Upper lobe of left lung (tissue), 6 donors: ENCODE data around the gene MCAT. TPM values are rescaled to one million over a fixed set of nuclear protein-coding genes. Genes with fewer than 3 reads are reported as not detected.
"Not testable (repeated sequence)": the region's sequence is repeated elsewhere in the genome, so short reads cannot be mapped to it uniquely, and the experiment has no call there.

Experiments used
- ATAC-seq, 2 donors: fragments of 200-7000 bp; cut with Tn5 transposase; one replicate each; pipeline ENCODE4 v1.9.1; 2022; ENCODE audit warnings: mild to moderate bottlenecking in 2 of 2, moderate library complexity in 2 of 2; ENCODE audit not compliant: low FRiP score in 2 of 2
- DNase-seq, 2 donors: peaks; one replicate each; pipeline ENCODE4 v3.0.0-alpha.2; 2019 to 2020
- H3K27ac ChIP-seq, 4 donors: fragments of 200-600 bp; sonication (generic); one replicate each; pipeline ENCODE4 v1.5.1; 2016 to 2019
- H3K27me3 ChIP-seq, 4 donors: fragments of 200-600 bp; sonication (generic); one replicate each; pipeline ENCODE4 v1.5.1; 2017 to 2019
- H3K36me3 ChIP-seq, 4 donors: fragments of 200-600 bp; sonication (generic); one replicate each; pipeline ENCODE4 v1.5.1; 2016 to 2019
- H3K4me1 ChIP-seq, 4 donors: fragments of 200-600 bp; sonication (generic); one replicate each; pipeline ENCODE4 v1.5.1; 2018 to 2019
- H3K4me3 ChIP-seq, 4 donors: fragments of 200-600 bp; sonication (generic); one replicate each; pipeline ENCODE4 v1.5.1; 2017 to 2019; ENCODE audit warnings: mild to moderate bottlenecking in 2 of 4, moderate library complexity in 1 of 4
- H3K9me3 ChIP-seq, 4 donors: fragments of 200-600 bp; sonication (generic); one replicate each; pipeline ENCODE4 v1.5.1; 2018 to 2019
- EP300 ChIP-seq, 4 donors: sonication (generic); formaldehyde crosslinking; IDR thresholded peaks; one replicate each; pipeline ENCODE4 v1.5.1; 2017; ENCODE audit warnings: antibody characterized with exemption in 4 of 4, control low read depth in 2 of 4
- POLR2A ChIP-seq, 4 donors: fragments of 450-650 bp; IDR thresholded peaks; one replicate each; pipeline ENCODE4 v1.5.1; 2016 to 2017; ENCODE audit warnings: antibody characterized with exemption in 4 of 4, mild to moderate bottlenecking in 2 of 4
- POLR2AphosphoS5 ChIP-seq, 2 donors: sonication (generic); formaldehyde crosslinking; IDR thresholded peaks; one replicate each; pipeline ENCODE4 v1.5.1; 2017; ENCODE audit warnings: antibody characterized with exemption in 2 of 2
- WGBS, 2 donors: methylation state at CpG; one replicate each; pipeline ENCODE4 v1.1.5; 2017 to 2018; 5-methylcytosine and 5-hydroxymethylcytosine counted together
- total RNA-seq, 6 donors: library from RNA; depleted of rRNA in 4 of 6; stranded (reverse); fragments of >200 nt in 4 of 6; gene quantifications; one replicate each; pipeline versions ENCODE4 v1.1.0 to v1.2.1, GENCODE V29; 2016 to 2021
- TF ChIP-seq, protein P1 (sequence below), 6 experiments: fragments of 450-650 bp in 4 of 6; fragments of 200-600 bp in 2 of 6; sonication (generic) in 2 of 6; IDR thresholded peaks; one replicate each; pipeline ENCODE4 v1.5.1; 2016 to 2019; ENCODE audit warnings: antibody characterized with exemption in 6 of 6
- donor health status: DM: no; HTN: no; CAD: no; lungs with moderate emphysema.
- donor health status: DM: no; HTN: yes; CAD: no; lungs with severe emphysema.

MCAT gene
- total RNA-seq, 6 donors from 2014 or later: 15.6 to 34.4 (median 18.5) TPM

DNA sequence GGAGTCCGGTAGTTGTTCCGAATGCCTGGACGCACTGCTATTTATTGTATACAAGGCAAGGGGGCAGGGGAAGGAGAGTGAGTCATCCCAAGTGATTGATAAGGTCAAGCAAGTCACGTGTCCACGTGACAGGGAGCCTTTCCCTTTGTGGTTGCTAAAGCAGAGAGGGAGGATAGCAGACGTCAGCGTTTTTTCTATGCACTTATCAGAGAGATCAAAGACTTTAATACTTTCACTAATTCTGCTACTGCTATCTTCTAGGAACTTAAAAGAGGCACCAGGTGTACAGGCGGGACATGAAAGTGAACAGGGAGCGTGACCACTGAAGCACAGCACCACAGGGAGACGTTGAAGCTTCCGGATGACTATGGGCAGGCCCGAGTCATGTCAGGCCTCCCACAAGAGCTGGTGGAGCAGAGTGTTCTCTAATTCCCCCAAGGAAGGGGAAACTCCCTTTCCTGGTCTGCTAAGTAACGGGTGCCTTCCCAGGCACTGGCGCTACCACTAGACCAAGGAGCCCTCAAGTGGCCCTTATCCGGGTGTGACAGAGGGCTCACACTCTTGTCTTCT, 39.1 kb downstream of the MCAT start:
- peaks cover 9 to 15% (median 11%) of the 10 kb centered on the region in 4 donors for H3K4me1 ChIP-seq
- ATAC-seq, H3K36me3 ChIP-seq, H3K27me3 ChIP-seq, H3K4me3 ChIP-seq, H3K9me3 ChIP-seq: not testable (repeated sequence)
- 31 to 57% methylated on average over 15 of the region's 15 CpGs for WGBS, 2 donors
- peak overlapping the region; percentile 10 to 76 (median 28) for H3K27ac ChIP-seq
- TF ChIP-seq POLR2AphosphoS5 (IDR thresholded peaks at IDR 0.05) (peak in 1 of 2 donors; percentile 44), EP300 (IDR thresholded peaks at IDR 0.05) (peak in 2 of 4 donors; percentile 17 to 37)
- DNase-seq: peak in 1 of 2 donors; percentile 84

DNA sequence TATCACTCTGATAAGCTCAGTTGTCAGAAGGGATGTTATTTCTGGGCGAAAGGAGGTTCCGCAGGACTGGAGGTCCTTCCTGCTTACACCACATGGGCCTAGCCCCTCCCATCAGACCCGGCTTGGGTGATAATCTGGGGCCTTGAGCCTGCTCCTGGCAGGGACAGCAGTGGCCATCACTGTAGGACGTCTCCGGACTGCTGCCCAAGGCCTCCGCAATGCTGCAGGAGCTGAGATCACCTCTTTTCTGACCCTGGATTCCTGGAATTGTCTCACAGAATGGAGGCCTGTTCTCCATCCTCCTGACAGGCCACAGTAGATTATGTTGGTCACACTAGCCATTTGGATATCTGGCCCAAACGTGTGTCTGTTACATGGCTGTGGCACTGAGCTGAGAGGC, 41.9 kb downstream of the MCAT start:
- H3K4me3 ChIP-seq: no peak overlapping the region
- H3K27ac ChIP-seq: peak overlapping the region in 3 of 4 donors; percentile 28 to 74 (median 56)
- TF ChIP-seq, protein P1, sequence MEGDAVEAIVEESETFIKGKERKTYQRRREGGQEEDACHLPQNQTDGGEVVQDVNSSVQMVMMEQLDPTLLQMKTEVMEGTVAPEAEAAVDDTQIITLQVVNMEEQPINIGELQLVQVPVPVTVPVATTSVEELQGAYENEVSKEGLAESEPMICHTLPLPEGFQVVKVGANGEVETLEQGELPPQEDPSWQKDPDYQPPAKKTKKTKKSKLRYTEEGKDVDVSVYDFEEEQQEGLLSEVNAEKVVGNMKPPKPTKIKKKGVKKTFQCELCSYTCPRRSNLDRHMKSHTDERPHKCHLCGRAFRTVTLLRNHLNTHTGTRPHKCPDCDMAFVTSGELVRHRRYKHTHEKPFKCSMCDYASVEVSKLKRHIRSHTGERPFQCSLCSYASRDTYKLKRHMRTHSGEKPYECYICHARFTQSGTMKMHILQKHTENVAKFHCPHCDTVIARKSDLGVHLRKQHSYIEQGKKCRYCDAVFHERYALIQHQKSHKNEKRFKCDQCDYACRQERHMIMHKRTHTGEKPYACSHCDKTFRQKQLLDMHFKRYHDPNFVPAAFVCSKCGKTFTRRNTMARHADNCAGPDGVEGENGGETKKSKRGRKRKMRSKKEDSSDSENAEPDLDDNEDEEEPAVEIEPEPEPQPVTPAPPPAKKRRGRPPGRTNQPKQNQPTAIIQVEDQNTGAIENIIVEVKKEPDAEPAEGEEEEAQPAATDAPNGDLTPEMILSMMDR (IDR thresholded peaks at IDR 0.05): no peak
- TF ChIP-seq POLR2A (IDR thresholded peaks at IDR 0.05) (no peak), EP300 (IDR thresholded peaks at IDR 0.05) (no peak), POLR2AphosphoS5 (IDR thresholded peaks at IDR 0.05) (no peak)
- DNase-seq (no peak), ATAC-seq (no peak)
- 50 to 77% methylated on average over 4 to 7 of the region's 7 CpGs for WGBS, 2 donors
- H3K36me3 ChIP-seq: no peaks in the 10 kb centered on the region
- H3K4me1 ChIP-seq: peaks cover 9 to 15% (median 11%) of the 10 kb centered on the region in 4 donors
- H3K27me3 ChIP-seq: no peaks in the 10 kb centered on the region
- peaks cover 0 to 8% (median 0%) of the 10 kb centered on the region in 4 donors for H3K9me3 ChIP-seq

DNA sequence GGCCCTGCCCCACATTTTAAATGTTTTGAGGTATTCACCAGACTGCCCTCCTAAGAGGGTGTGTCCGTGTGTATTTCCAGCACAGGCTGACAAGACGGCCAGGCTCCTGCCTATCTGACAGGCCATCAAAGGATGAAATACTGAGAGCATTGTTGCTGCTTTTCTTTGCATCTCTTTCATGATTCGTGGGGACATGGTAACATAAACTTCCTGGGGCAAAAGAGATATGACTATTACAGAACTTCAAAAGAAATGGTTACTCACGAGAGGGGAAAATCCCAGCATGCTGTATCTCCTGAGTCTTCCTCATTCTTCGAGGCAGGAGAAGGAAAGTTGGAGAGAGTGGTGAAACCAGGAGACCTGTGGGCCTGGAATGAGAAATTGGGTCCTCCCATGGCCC, 43.0 kb downstream of the MCAT start:
- Histone ChIP-seq H3K27ac (peak overlapping the region in 3 of 4 donors; percentile 48 to 74 (median 56)), H3K4me1 (peaks cover 9 to 15% (median 11%) of the 10 kb centered on the region in 4 donors), H3K36me3 (no peaks in the 10 kb centered on the region), H3K27me3 (no peaks in the 10 kb centered on the region), H3K9me3 (peaks cover 0 to 8% (median 0%) of the 10 kb centered on the region in 4 donors), H3K4me3 (no peak overlapping the region)
- 29 to 52% methylated on average over 5 of the region's 5 CpGs for WGBS, 2 donors
- TF ChIP-seq EP300 (IDR thresholded peaks at IDR 0.05): peak in 2 of 4 donors; percentile 55 to 72
- no peak for TF ChIP-seq POLR2A (IDR thresholded peaks at IDR 0.05)
- TF ChIP-seq POLR2AphosphoS5 (IDR thresholded peaks at IDR 0.05): peak in 1 of 2 donors; percentile 63
- no peak for ATAC-seq
- DNase-seq: no peak

DNA sequence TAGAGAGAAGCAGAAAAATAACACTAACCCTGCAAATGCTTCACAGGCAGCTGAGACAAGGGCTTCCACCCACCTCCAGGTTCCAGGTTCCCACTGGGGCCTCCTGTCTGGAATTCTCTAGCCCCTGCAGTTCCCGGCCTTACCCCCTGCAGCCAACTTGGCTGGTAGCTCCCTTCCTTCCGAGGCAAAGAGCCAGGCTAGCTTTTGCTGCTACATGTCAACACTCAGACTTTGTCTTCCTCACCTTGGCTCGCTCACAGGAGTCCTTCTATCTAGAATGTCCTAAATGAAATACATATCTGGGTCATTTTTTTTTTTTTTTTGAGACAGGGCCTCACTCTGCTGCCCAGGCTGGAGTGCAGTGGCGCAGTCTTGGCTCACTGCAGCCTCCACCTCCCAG, 44.1 kb downstream of the MCAT start:
- ATAC-seq: no peak
- Histone ChIP-seq H3K27me3 (no peaks in the 10 kb centered on the region), H3K27ac (peak overlapping the region in 1 of 4 donors; percentile 5), H3K4me1 (peaks cover 6 to 13% (median 9%) of the 10 kb centered on the region in 4 donors), H3K9me3 (peaks cover 0 to 8% (median 0%) of the 10 kb centered on the region in 4 donors), H3K4me3 (no peak overlapping the region), H3K36me3 (no peaks in the 10 kb centered on the region)
- TF ChIP-seq, protein P1 (IDR thresholded peaks at IDR 0.05): no peak
- TF ChIP-seq EP300 (IDR thresholded peaks at IDR 0.05) (no peak), POLR2AphosphoS5 (IDR thresholded peaks at IDR 0.05) (no peak), POLR2A (IDR thresholded peaks at IDR 0.05) (no peak)
- WGBS, 2 donors: 67 to 71% methylated on average over 4 of the region's 4 CpGs
- no peak for DNase-seq

DNA sequence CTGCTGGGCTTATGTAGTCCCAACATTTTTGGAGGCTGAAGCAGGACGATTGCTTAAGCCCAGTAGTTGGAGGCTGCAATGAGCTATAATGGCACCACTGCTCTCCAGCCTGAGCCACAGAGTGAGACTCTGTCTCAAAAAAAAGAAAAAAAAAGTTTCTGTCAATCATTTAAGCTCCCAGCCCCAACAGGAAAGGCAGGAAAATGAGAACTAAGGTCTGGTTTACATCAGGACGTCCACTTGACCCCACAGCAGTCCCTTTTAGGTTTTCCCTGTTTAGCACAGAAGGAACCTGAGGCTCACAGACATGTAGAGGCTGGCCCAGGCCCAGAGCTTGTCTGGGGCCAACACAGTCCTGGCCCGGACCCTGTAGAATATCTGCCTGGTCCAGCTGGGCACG, 44.8 kb downstream of the MCAT start:
- H3K4me3 ChIP-seq: no peak overlapping the region
- H3K9me3 ChIP-seq: peaks cover 0 to 8% (median 0%) of the 10 kb centered on the region in 4 donors
- WGBS, 2 donors: 46 to 56% methylated on average over 4 of the region's 4 CpGs
- peaks cover 0 to 7% (median 3%) of the 10 kb centered on the region in 4 donors for H3K4me1 ChIP-seq
- TF ChIP-seq POLR2AphosphoS5 (IDR thresholded peaks at IDR 0.05) (no peak), EP300 (IDR thresholded peaks at IDR 0.05) (no peak), POLR2A (IDR thresholded peaks at IDR 0.05) (no peak)
- TF ChIP-seq, protein P1 (IDR thresholded peaks at IDR 0.05): no peak
- no peaks in the 10 kb centered on the region for H3K36me3 ChIP-seq
- H3K27ac ChIP-seq: peak overlapping the region in 2 of 4 donors; percentile 2 to 59
- no peaks in the 10 kb centered on the region for H3K27me3 ChIP-seq
- ATAC-seq (no peak), DNase-seq (no peak)
